ENCODE data around the gene NRXN3.

DNA sequence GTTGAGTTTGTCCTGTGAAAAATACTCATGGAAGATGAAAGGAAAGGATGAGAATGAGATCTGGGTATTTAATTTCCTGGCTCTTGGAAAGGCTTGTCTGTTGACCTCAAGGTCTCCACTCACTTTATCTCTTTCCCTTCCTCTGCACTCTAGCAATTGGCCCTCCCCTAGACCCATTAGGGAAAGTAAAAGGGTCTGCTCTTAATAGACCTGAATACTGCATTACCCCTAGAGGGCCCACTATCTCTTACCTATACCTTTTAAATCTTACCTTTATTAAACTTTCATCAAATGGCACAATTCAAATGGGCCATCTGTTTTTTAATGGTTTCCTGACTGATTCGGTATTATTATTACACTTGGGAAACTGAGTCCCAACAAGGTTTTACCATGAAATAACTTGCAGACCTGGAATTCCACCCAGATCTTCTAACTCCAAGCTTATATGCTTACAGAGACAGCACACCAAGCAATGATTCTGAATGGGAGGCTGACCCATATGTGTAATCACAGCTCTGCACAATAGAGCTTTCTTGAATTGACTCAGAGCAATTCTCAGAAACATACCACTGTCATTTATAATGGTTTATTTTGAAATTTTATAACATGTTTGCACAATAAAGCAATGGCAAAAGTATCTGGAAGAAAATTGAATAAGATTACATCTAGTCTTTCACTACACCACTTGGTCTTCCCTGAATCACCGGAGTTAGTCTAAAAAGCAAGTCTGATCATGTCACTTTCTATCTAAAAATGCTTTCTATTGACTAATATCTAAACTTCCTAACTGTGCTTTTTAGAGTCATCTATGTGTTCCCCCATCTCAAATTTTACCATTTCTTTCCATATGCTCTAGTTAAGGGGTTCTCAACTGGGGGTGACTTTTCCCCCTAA is 618.5 kb downstream of the NRXN3 start:
- TF ChIP-seq, protein P1, sequence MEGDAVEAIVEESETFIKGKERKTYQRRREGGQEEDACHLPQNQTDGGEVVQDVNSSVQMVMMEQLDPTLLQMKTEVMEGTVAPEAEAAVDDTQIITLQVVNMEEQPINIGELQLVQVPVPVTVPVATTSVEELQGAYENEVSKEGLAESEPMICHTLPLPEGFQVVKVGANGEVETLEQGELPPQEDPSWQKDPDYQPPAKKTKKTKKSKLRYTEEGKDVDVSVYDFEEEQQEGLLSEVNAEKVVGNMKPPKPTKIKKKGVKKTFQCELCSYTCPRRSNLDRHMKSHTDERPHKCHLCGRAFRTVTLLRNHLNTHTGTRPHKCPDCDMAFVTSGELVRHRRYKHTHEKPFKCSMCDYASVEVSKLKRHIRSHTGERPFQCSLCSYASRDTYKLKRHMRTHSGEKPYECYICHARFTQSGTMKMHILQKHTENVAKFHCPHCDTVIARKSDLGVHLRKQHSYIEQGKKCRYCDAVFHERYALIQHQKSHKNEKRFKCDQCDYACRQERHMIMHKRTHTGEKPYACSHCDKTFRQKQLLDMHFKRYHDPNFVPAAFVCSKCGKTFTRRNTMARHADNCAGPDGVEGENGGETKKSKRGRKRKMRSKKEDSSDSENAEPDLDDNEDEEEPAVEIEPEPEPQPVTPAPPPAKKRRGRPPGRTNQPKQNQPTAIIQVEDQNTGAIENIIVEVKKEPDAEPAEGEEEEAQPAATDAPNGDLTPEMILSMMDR (IDR thresholded peaks at IDR 0.05 in 2 of 3, conservative IDR thresholded peaks at IDR 0.05 in 1 of 3; ENCODE audit: borderline replicate concordance in 1 of 3, insufficient read depth in 1 of 3, low read depth in 2 of 3, low read length in 2 of 3): no peak
- no peak for TF ChIP-seq CBX3 (IDR thresholded peaks at IDR 0.05; ENCODE audit: low read depth)
- TF ChIP-seq, protein P2, sequence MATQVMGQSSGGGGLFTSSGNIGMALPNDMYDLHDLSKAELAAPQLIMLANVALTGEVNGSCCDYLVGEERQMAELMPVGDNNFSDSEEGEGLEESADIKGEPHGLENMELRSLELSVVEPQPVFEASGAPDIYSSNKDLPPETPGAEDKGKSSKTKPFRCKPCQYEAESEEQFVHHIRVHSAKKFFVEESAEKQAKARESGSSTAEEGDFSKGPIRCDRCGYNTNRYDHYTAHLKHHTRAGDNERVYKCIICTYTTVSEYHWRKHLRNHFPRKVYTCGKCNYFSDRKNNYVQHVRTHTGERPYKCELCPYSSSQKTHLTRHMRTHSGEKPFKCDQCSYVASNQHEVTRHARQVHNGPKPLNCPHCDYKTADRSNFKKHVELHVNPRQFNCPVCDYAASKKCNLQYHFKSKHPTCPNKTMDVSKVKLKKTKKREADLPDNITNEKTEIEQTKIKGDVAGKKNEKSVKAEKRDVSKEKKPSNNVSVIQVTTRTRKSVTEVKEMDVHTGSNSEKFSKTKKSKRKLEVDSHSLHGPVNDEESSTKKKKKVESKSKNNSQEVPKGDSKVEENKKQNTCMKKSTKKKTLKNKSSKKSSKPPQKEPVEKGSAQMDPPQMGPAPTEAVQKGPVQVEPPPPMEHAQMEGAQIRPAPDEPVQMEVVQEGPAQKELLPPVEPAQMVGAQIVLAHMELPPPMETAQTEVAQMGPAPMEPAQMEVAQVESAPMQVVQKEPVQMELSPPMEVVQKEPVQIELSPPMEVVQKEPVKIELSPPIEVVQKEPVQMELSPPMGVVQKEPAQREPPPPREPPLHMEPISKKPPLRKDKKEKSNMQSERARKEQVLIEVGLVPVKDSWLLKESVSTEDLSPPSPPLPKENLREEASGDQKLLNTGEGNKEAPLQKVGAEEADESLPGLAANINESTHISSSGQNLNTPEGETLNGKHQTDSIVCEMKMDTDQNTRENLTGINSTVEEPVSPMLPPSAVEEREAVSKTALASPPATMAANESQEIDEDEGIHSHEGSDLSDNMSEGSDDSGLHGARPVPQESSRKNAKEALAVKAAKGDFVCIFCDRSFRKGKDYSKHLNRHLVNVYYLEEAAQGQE (IDR thresholded peaks at IDR 0.05; ENCODE audit: low read depth): no peak
- no peak for TF ChIP-seq JUND (IDR thresholded peaks at IDR 0.05)
- no peak for TF ChIP-seq YY1 (IDR thresholded peaks at IDR 0.05; ENCODE audit: extremely low read depth, insufficient replicate concordance, low read depth, low read length)
- no peak for TF ChIP-seq EZH2phosphoT487 (IDR thresholded peaks at IDR 0.05; ENCODE audit: borderline replicate concordance)
- no peak for TF ChIP-seq ATF3 (IDR thresholded peaks at IDR 0.05)
- TF ChIP-seq, protein P3, sequence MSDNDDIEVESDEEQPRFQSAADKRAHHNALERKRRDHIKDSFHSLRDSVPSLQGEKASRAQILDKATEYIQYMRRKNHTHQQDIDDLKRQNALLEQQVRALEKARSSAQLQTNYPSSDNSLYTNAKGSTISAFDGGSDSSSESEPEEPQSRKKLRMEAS (IDR thresholded peaks at IDR 0.05): no peak

All from HCT116 (cell line).